Dedifferentiated amniotic fluid mesenchymal stem cell (primary cell): Measurements from ENCODE around the gene MRPL24.

Experiments
- DNase-seq: peaks from one replicate; pipeline ENCODE4 v3.0.0-alpha.2; 2016; ENCODE audit errors: extremely low spot score

The MRPL24 gene

DNA sequence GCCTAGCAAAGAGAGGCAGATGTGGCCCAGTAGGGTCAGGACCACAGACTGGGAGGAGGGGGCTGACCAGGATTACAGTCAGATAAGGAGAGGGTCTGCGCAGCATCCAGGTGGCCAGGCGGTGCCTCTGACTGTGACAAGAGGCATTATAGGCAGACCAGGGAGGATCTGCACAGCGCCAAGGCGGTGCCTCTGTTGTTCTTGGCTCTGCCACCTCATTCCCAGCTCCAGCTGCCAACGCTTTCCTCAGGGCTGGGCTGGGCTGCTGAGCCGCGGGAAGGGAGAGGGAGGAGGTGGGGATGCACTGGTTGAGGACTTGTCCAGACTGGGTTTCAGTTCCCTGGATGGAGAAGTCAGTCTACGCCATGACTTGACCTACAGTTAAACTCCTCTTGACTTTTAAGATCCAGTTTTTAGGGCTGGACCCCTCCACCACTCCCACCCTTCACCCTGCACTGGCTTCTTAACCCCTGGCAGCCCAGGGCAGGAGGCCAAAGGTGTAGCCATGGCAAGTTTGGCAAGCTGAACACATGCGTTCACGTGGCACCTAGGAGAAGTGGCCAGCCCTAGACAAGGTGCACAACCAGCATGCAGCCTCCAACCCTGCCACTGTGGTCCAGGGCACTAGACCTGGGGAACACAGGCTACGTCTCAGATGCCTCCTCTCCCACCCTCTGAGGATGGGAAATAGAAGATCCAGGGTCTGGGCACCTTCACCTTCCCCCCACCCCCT lies 31.0 kb downstream of the MRPL24 start:
- DNase-seq: peak; percentile 90

DNA sequence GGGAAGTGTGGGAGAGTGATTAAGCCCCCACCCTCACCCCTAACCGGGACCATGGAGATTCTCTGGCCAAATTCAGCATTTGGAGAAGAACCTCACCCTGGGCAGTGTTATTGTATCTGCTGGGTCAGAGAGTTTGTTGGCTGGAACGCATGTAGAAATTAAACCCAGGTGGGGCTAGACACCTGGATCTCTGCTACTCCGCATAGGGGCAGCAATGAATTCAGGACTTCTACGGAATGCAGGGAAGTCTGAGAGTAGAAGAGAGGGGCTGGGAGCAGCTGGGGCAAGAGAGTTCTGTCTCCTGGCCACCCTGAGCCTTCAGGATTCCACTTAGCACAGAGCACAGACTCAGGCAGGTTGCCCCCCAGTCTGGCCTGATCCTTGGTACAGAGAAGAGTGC lies 31.9 kb downstream of the MRPL24 start:
- DNase-seq: no peak

DNA sequence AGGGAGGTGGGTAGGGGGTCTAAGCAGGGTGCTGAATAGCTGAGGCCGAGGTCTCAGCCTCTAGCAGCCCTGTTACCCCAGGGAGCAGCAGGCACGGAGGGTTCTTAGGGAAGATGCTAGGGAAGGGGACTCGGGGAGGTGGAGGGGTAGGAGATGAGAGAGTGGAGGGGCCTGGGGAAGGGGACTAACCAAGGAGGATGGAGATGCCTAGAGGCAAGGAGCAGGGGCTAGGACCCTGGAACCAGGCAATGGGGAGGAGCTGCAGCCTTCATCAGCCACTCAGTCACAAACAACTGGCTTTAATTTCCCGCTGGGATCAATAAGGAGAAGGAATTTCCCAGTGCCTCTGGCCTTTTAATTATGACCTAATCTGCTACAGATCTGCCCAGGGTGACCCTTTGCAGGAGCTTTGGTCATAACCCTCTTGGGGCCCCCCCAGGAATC lies 32.6 kb downstream of the MRPL24 start:
- DNase-seq: no peak

DNA sequence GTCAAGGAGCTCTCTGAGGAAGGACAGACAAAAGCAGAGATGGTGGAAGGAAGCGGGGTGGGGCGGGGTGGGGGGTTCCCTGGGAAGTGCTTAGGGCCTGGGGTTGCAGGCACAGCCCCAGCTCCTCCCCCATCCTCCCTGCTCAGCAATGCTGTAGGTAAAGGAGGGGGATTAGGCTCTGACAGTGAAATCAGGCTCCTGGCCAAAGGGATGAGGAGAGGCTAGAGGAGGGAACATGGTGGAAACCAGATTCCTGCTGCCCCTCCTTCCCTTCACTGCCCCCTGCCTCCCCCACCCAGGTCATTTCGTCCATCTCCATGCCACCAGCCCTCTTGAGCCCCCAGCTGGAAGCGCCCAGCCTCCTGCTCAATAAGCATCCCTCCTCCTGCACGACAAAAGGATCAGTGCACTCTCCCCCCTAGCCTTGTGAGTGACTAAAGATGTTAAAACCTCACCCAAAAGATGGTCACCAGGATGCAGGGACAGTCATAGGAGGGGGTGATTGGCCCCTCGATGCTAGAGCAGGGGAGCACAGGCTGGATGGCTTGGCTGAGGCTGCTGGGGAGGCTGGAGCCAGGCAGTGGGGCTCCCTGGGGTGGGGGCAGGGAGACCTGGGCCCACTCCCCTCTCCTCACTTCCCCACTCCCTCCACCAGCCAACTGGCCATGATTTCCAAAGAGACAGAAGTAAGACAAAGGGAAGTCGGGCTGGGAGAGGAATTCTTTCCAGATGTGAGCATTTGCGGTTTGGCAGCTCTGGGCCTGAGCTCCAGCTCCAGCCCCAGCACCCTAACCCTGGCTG lies 33.3 kb downstream of the MRPL24 start:
- DNase-seq: peak; percentile 75

DNA sequence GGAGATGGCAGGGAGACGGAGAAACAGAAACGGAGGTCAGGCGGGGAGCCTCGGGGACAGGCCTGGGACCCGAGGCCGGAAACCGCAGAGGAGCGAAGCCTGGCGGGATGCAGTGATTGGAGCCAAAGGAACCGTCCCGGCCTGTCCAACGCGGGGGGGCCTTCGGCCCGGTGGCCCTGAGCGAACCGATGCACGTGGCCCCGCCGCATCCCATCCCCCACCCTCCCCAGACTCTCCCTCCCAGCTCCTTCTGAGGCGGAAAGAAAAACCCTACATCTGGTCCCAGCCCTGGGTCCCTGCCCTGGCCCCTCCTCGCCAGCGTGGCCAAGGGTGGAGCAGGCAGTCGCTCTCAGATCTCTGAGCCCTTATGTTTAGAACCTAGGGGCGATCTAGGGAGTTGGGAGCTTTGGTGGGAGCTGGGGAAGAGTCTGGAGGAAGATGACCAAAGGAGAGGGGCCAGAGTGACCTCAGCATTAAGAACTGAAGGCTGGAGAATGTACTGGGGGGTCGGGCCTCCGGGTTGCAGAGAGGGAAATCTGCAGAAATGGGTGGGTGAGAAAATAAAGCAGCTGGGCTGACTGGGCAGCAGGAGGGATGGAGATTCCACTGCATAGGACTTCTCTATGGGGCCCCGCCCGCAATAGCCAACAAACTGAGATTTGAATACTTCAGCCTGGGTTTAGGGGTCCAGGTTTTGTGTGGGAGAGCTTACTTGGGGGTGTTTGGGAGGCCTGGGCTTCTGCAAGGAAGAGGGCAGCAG lies 34.1 kb downstream of the MRPL24 start:
- DNase-seq: peak; percentile 52

DNA sequence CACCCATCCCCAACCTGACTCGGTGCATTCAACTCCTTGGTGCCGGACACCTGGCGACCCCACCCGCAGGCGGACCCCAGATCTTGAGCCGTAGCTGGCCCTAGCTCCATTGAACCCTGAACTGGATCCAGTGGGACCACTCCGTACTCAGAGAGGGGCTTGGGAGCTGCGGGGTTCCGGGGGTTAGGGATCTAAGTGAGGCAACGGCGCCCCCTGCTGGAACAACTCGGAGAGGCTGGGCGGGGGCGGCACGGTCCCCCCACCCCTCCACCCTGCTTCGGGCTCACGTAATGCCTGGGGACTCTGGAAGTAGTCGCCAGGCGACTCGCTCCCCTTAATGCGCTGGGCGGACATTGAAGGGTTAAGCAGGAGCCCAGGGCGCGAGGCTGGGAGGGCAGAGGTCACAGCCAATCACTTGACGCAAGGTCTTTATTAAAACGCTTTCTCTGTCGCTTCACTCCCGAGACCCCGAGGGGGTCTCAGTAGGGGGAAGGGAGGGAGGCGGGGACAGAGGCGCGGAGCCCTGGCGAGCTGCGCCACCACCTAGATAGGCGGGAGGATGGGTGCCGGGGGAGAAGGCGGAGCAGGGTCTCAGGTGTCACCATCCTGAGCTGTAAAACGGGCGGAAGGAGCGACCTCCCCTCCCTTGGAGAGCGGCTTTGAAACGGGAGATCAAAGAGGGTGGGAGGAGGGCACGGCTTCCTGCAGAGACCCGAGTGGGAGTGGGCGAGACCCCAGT lies 34.8 kb downstream of the MRPL24 start:
- DNase-seq: peak; percentile 45

DNA sequence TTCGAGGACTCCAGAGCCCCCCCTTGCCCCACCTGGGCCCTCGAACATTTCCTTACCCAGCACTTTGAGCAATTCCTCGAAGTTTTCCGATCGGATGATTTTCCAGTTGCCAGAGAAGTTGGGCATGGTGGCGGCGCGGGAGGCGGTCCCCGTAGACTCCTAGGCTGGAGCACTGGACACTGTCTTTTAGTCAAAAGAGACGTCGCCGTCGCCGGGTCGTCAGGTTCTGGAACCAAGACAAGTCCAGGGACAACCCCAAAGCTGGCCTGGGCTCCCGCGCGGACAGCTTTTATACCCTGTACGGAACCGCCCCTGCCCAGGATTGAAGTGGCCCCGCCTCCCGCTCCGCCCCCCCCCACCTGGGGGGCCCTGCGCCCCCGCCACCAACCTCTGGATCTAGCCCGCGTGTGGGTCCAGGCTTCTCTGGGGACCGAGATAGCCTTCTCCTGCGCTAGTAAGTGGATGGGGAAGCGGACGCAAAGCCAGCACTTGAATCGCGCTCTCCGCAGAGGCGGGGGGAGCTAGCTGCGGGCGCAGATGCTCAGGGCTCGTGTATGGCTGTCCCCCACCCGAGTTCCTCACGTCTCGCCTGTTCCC lies 35.5 kb downstream of the MRPL24 start, which contains the start of gene CRABP2:
CRABP2 (minus strand) TSS at position 263 of the 597 bp plus-strand sequence; CDS start at position 126, 137 bp downstream.
- DNase-seq: no peak

DNA sequence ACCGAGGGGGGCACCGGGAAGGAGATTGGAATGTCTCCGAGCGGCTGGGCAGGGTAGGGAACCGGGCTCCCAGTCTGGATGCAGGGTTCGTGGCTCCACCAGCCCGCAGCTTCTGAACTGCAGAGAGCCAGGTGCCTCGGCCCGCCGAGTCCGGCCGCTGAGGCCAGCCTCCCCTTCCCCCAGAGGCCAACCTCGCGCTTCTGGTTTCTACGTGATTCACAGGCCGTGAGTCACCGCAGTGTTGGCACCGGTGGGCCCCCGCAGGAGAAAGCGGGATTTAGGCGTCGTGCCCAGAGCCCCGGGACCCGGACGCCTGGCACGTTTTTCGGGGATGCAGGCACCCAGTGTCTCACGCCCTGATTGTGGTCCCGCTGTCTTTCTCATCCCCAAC lies 36.0 kb downstream of the MRPL24 start:
- peak; percentile 38 for DNase-seq

DNA sequence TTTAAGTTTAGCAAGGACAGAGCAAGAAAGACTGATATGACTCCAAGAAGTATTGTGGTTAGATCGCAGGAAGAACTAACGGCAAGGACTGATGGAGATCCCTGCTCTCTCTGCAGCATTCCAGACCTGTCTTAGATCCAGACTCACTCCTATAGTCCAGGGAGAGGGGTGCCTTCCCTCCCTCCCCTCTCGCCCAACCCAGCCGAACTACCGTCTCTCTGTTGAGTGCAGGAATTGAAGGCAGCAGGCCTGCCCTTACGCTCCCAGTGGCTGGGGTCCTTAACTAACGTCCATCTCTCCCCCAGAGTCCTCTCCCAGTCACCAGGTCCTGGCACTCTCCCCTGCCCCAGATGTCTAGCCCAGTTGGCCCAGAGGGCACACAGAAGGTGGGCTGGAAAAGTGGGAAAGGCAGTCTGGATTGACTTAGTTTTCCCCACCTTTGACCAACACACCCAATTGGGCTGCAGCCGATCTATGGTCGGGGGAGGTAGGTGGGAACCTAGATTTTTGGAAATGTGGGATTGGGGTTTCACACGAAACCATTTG lies 36.6 kb downstream of the MRPL24 start:
- DNase-seq: no peak

DNA sequence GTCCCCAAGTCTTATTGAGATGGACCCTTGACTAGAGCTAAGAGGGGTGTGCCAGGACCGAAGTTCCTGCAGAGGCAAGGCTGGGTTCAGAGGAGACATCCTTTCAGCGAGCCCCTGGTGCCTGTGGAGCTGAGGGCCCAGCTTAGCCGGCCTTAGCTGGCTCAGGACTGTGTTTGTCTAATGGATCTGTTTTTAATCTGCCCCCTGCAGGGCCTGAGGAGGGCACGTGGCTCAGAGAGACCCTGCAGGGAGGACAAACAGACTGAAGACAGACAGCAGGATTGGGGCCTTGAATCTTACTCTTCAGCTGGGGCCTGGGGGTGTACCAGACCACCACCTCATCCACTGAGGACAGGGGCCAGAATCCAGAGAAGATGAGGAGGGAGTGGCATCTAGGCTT lies 37.1 kb downstream of the MRPL24 start:
- DNase-seq: no peak

DNA sequence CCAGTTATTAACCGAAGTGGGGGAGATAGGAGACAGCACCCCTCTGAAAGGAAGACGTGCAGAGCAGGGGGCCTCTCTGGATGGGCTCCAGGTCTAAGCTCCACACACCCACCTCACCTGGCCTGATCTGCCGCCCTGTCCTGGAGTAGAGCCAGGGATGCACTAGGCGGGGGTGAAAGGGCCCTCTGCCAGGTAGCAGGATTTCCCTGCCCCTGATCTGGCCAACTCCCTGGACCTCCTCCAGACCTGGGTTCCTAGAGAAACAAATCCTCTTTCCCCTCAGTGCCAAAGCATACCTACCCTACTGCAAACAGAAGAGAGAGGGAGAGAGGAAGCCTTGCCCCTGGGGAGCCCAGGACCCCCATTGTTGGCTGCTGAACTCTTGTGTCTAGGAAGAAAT lies 37.6 kb downstream of the MRPL24 start:
- no peak for DNase-seq

DNA sequence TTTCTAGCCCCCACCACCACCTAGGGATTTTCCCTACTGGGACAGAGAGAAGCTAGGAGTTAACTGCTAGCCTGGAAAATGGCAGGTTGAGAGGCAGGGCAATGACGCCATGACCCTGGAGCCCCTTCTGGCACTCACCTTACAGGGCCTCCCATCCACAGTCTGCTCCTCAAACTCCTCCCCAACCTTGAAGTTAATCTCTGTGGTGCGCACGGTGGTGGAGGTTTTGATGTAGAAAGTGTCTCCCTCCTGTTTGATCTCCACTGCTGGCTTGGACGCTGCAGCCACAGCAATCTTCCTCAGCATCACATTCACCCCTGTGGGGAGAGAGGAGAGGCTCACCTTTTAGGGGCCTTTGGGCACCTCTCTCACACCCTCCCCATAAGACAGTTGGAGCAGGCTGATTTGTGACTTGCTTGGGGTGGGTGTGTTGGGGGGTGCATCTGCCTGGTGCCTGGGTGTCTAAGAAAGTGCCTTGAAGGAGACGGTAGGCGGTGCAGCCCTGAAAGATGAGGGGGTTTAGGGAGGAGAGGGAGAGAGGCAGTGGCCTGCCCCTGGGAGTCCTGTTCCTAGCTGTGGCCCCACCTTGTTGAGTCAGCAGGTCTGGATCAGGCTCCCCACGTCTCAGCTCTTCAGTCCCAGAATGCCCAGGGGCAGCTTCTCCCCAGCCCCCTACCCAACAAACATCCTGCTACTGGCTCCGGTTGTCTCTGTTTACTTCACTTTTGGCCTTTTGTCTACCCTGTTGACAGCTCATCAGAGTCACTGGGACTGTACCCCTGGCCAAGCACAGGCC lies 40.0 kb downstream of the MRPL24 start:
- no peak for DNase-seq

DNA sequence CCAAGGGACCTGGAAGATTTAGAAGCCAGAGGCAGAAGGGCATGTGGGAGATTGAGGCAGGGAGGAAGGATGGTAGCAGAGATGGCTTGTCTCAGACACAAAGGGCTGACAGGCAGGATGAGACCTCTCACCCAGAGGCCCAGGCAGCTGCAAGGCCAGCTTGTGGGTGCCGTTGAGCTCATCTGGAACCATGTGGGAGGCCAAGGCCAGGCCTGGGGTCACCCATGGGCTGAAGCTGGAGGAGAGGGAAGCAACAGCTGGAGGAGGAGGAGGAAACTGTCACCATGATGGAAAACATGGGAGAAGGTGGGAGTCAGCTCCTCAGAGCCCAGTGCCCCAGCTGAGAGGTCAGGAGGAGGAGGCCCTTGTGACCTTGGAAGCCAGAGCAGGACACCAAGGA lies 41.9 kb downstream of the MRPL24 start:
- no peak for DNase-seq

DNA sequence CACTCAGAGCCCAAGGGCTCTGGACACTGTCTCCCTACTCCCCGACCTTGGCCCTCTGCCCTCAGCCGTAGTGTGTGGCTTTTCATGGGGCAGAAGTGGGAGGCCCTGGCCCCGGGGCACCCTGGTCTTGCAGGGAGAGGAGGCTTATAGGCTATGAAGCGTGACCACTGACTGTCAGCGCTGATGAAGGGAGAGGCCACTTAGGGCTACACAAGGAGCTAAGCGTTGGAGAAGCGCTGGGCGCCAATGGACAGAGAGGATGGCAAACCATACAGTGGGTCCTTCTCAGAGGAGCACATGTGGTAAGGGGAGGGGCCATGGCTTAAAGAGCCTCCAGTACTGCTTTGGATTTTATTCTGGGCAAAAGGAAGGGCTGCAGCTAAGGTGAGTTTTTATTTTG lies 43.4 kb downstream of the MRPL24 start:
- no peak for DNase-seq

DNA sequence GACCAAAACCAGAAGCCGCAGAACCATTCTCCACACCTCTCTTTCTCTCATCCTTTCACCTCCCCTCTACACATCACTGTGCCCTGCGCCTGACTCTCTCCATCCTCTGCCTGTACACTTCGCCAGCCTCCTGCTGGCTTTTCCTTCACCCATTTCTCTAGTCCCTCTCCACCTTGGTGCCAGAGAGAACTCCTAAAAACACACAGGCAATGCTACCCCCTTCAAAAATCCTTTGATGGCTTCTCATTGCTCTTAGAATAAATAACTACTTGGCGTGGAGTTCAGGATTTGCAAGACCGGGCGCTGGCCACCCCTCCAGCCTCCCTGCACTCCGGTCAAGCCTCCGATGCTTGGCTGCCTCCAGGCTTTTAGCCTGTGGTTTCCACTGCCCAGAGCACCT lies 44.1 kb downstream of the MRPL24 start:
- no peak for DNase-seq

DNA sequence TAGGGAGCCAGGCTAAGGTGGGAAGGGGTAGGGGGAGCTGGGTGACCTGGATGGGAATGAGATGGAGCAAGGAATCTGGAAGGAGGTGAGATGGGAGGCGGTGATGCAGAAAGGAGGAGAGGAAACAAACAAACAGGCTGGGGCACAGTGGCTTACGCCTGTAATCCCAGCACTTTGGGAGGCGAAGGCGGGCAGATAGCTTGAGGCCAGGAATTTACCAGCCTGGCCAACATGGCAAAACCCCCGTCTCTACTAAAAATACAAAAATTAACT lies 46.3 kb downstream of the MRPL24 start:
- no peak for DNase-seq

DNA sequence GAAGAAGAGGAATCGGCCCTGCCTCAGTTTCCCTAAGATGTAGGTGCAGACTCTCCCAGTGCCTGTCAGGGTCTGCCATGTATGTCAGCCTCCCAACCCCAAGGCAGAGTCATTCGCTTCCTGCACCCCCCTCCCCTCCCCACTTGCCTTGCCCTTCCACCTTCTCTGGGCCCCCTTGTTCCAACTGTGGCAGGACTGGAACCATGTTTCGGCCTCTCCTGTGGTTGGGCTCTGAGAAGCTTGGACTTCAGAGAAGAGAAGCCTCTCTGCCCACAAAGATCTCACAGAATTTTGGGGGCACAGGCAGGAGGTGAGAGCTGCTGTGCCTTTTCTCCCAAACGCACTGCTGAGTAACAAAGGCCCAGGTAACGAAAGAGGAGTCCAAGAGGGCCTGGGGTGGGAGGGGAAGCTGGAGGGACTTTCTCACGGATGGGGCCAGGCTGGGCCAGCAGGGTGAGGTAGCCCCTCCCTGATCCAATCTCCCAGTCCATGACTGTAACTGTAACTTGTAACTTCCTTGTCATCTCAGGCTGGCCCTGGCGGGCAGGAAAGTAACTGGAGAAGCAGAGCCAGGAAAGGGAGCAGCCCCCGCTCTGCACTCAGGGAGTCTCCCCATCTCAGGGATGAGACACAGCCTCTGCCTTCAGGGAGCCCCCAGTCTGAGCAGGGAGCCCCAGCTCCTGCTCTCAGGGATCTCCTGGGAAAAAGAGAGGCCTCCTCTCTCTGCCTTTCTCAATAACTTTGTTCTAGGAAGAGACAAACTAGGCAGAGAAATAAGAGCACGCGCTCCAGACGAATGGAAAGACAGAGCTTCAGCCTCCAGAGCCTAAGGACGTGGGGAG lies 46.8 kb downstream of the MRPL24 start:
- DNase-seq: no peak

DNA sequence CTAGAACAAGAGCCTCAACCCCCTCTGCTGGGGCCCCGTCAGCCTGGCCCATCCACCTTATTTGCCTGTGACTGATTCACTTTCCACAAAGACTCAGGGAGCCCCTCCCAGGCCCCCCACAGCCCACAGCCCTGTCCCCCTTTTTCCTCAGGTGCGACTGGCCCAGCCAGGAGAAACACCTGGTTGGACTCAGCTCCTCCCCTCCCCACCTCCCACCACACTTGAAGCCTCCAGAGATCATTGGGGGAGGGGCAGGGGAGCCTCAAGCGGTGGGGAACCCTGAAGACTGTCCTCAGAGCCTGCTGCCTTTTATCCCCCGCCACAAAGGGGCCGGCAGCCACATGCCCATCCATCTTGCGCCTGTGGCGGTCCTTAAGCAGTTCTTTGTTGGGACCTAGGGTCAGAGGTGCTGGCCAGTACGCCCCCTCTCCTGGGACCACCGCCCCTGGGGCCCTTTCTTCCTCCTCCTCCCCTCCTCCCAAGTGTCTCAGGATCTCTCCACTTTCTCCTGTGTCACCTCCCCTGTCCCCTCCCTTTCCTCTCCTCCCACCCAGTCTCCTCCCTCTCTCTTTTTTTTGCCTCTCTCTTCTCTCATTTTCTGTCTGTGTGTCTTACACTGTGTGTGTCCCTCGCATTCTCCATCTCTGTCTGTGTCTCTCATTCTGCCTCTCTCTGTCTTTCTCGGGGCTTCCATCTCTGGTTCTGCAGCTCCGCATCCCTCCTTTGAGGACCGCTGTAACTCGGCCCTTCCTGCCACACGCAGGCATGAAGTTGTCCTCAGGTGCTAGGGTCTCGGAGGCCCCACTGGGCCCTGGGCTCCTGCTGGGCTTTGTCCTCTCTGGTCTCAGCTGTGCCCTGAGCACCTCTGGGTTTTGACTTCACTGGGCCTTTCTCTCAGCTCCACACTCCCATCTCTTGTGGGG lies 47.7 kb downstream of the MRPL24 start:
- DNase-seq: no peak
